PC-3 (cell line): ENCODE measurements around the gene REM1. TPM values are rescaled to one million over a fixed set of nuclear protein-coding genes. Genes with fewer than 3 reads are reported as not detected.

Experiments
- ATAC-seq: fragments of 200-7000 bp; cut with Tn5 transposase; 2 replicates; pipeline ENCODE4 v1.9.1; 2020; ENCODE audit warnings: mild to moderate bottlenecking, moderate library complexity
- BruUV-seq: library from RNA; stranded (reverse); fragments of 400-500 nt; replicated peaks from 2 replicates; lab custom pipeline; 2021; lab: Mats Ljungman, UMichigan
- CTCF ChIA-PET: fragments of 300-600 bp; sonication (Branson Sonifier 250); formaldehyde crosslinking; loops from one replicate; lab custom pipeline; 2022; ENCODE audit warnings: antibody characterized with exemption; lab: Charles Lee
- POLR2A ChIA-PET: fragments of 300-600 bp; sonication (Branson Sonifier 250); formaldehyde crosslinking; loops from one replicate; lab custom pipeline; 2022; ENCODE audit warnings: antibody characterized with exemption; ENCODE audit not compliant: unreplicated experiment; lab: Charles Lee
- DNase-seq: peaks from one replicate; pipeline ENCODE4 v3.0.0-alpha.2; 2015
- H2AFZ ChIP-seq: fragments of 300-600 bp; sonication (generic); 2 replicates; pipeline ENCODE4 v1.6.0; 2016; ENCODE audit warnings: antibody characterized with exemption, low read length
- H3F3A ChIP-seq: fragments of 300-600 bp; sonication (generic); one replicate; pipeline ENCODE4 v1.6.0; 2017; ENCODE audit warnings: antibody characterized with exemption, low read length, control low read depth, mild to moderate bottlenecking; ENCODE audit not compliant: unreplicated experiment
- H3K27ac ChIP-seq: fragments of 300-600 bp; sonication (generic); 2 replicates; pipeline ENCODE4 v1.5.1; 2016; ENCODE audit warnings: mild to moderate bottlenecking, low read length
- H3K27me3 ChIP-seq: fragments of 300-600 bp; sonication (generic); 2 replicates; pipeline ENCODE4 v1.6.1; 2016; ENCODE audit warnings: low read length, mixed read lengths
- H3K36me3 ChIP-seq: fragments of 300-600 bp; sonication (generic); 2 replicates; pipeline ENCODE4 v1.6.1; 2016; ENCODE audit warnings: low read depth, mixed run types, low read length, mixed read lengths
- H3K4me1 ChIP-seq: fragments of 300-600 bp; sonication (generic); 2 replicates; pipeline ENCODE4 v1.5.1; 2016; ENCODE audit warnings: low read length; ENCODE audit not compliant: insufficient read depth
- H3K4me2 ChIP-seq: fragments of 300-600 bp; sonication (generic); 2 replicates; pipeline ENCODE4 v1.6.0; 2016; ENCODE audit warnings: low read length
- H3K4me3 ChIP-seq: fragments of 300-600 bp; sonication (generic); 2 replicates; pipeline ENCODE4 v1.5.1; 2016; ENCODE audit warnings: mild to moderate bottlenecking, low read length, mixed read lengths
- H3K79me2 ChIP-seq: fragments of 300-600 bp; sonication (generic); 2 replicates; pipeline ENCODE4 v1.6.1; 2017; ENCODE audit warnings: low read length, mixed read lengths
- H3K9ac ChIP-seq: fragments of 300-600 bp; sonication (generic); 2 replicates; pipeline ENCODE4 v1.6.0; 2016; ENCODE audit warnings: mild to moderate bottlenecking, low read length
- H3K9me2 ChIP-seq: fragments of 300-600 bp; sonication (generic); replicated peaks from 2 replicates; pipeline ENCODE4 v1.6.1; 2016; ENCODE audit warnings: mixed run types, low read length, mixed read lengths
- H3K9me3 ChIP-seq: fragments of 300-600 bp; sonication (generic); 2 replicates; pipeline ENCODE4 v1.6.1; 2016; ENCODE audit warnings: low read length, mixed read lengths
- H4K20me1 ChIP-seq: fragments of 300-600 bp; sonication (generic); 2 replicates; pipeline ENCODE4 v1.6.1; 2016; ENCODE audit warnings: low read length, mixed read lengths
- CTCF ChIP-seq: fragments of 300-600 bp; sonication (generic); conservative IDR thresholded peaks from 2 replicates; pipeline ENCODE4 v1.5.1; 2017; ENCODE audit warnings: antibody characterized with exemption, low read depth, mild to moderate bottlenecking, low read length
- EZH2 ChIP-seq: fragments of 300-600 bp; sonication (generic); IDR thresholded peaks from one replicate; pipeline ENCODE4 v1.6.1; 2017; ENCODE audit warnings: antibody characterized with exemption, mild to moderate bottlenecking, low read length; ENCODE audit not compliant: unreplicated experiment
- EZH2phosphoT487 ChIP-seq: fragments of 300-600 bp; sonication (generic); IDR thresholded peaks from 2 replicates; pipeline ENCODE4 v1.6.1; 2018; ENCODE audit warnings: mild to moderate bottlenecking, antibody characterized with exemption, low read length, borderline replicate concordance
- intact Hi-C: fragments of 100-400 bp; cut with micrococcal nuclease; formaldehyde crosslinking; loops from 2 replicates; pipeline ENCODE4 v1.9.0; 2023
- total RNA-seq: library from RNA; depleted of rRNA; stranded (reverse); fragments of >200 nt; gene quantifications from 2 replicates; pipeline ENCODE4 v1.2.3, GENCODE V29; 2014

REM1 gene
- total RNA-seq, 1 experiment from 2014 or later = not detected

DNA sequence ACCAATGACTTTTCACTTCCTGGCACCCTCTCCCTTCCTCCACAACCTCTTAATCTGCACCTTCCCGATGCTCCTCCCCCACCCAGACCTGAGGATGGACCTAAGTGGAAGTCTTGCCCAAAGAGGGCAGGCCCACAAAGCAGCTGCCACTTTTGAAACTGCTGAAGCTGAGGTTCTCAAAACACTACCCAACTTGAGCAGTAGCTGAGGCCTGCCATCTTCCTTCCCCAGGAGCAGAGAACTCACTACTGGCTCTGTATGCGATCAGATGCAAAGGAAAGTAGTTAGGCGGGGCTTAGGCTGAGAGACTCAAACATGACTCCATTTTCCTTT is 40.7 kb downstream of the REM1 start:
- BruUV-seq = no TSS peak
- no peak overlapping the region for H3K27ac ChIP-seq
- no peaks in the 10 kb centered on the region for H3K9me2 ChIP-seq
- peaks cover 24% of the 10 kb centered on the region for H3K4me1 ChIP-seq
- peak overlapping the region; percentile 97 for H3K4me2 ChIP-seq
- H3K9ac ChIP-seq = peak overlapping the region; percentile 95
- POLR2A ChIA-PET = no interaction called here
- no peaks in the 10 kb centered on the region for H3K27me3 ChIP-seq
- ATAC-seq (no peak), DNase-seq (no peak)
- no peaks in the 10 kb centered on the region for H3K9me3 ChIP-seq
- H3F3A ChIP-seq = no peaks in the 10 kb centered on the region
- H4K20me1 ChIP-seq = peaks cover 18% of the 10 kb centered on the region; the same call in 1 of the 2 replicates
- H3K36me3 ChIP-seq = peaks cover 4% of the 10 kb centered on the region; the same call in 1 of the 2 replicates
- no peak overlapping the region for H2AFZ ChIP-seq
- CTCF ChIA-PET = interaction anchor here (0.9 kb wide), 1 partner anchor 45 kb away, joined by 3 read pairs; no protein-coding TSS in a partner anchor
- intact Hi-C loops = no loop called here
- H3K4me3 ChIP-seq = peak overlapping the region; percentile 97
- H3K79me2 ChIP-seq = peaks cover 60% of the 10 kb centered on the region
- TF ChIP-seq EZH2 (no peak), EZH2phosphoT487 (no peak), CTCF (no peak)

DNA sequence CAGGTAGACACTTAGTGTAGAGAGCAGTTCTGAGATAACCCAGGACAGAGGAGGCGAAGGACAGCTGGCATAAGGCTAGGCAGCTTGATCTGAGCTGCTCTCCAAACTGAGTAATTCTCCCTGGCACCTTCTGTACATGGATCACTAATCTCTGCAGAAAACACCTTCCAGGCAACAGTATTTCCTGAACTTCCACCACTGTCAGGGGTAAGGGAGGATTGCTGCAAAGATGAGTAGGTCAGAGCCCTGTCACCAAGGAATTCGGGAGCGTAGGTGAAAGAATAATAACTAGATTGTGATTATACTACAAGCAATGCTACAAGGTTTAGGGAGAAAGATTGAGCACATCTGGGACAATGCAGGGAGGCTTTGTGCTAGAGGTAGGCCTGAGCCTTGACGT is 41.1 kb downstream of the REM1 start:
- Histone ChIP-seq H3K79me2 (peaks cover 64% of the 10 kb centered on the region), H3K9me3 (no peaks in the 10 kb centered on the region), H3K9ac (no peak overlapping the region), H3K27ac (no peak overlapping the region), H4K20me1 (peaks cover 18% of the 10 kb centered on the region; the same call in 1 of the 2 replicates), H3K27me3 (no peaks in the 10 kb centered on the region), H3K4me3 (peak overlapping the region; percentile 97; the same call in 1 of the 2 replicates), H3K36me3 (peaks cover 4% of the 10 kb centered on the region; the same call in 1 of the 2 replicates), H3K9me2 (no peaks in the 10 kb centered on the region), H3F3A (no peaks in the 10 kb centered on the region), H3K4me1 (peaks cover 24% of the 10 kb centered on the region), H2AFZ (no peak overlapping the region), H3K4me2 (peak overlapping the region; percentile 97)
- TF ChIP-seq EZH2 = no peak
- no peak for TF ChIP-seq CTCF
- TF ChIP-seq EZH2phosphoT487 = no peak
- TSS peak; percentile 35 for BruUV-seq
- ATAC-seq = no peak
- intact Hi-C loops = no loop called here
- ChIA-PET CTCF (interaction anchor here (0.9 kb wide), 1 partner anchor 44 kb away, joined by 3 read pairs; no protein-coding TSS in a partner anchor), POLR2A (no interaction called here)
- DNase-seq = no peak

GRCh38 chr20:31516651-31517050 is 41.6 kb downstream of the REM1 start:
- Histone ChIP-seq H4K20me1 (peaks cover 18% of the 10 kb centered on the region; the same call in 1 of the 2 replicates), H3K9me2 (no peaks in the 10 kb centered on the region), H3K79me2 (peaks cover 68% of the 10 kb centered on the region), H3F3A (no peaks in the 10 kb centered on the region), H3K4me3 (no peak overlapping the region), H3K27me3 (no peaks in the 10 kb centered on the region), H3K27ac (no peak overlapping the region), H3K36me3 (peaks cover 4% of the 10 kb centered on the region; the same call in 1 of the 2 replicates), H3K4me2 (peak overlapping the region; percentile 97), H2AFZ (no peak overlapping the region), H3K9ac (no peak overlapping the region), H3K9me3 (no peaks in the 10 kb centered on the region), H3K4me1 (peaks cover 24% of the 10 kb centered on the region)
- ATAC-seq (no peak), DNase-seq (no peak)
- CTCF ChIA-PET = no interaction called here
- TF ChIP-seq EZH2phosphoT487 = no peak
- no peak for TF ChIP-seq EZH2
- no peak for TF ChIP-seq CTCF
- BruUV-seq = no TSS peak
- intact Hi-C loops = no loop called here
- POLR2A ChIA-PET = no interaction called here
